RWPE2 (cell line): ENCODE measurements around the gene MCOLN1.

Experiments used
- ATAC-seq: fragments of 200-7000 bp; cut with Tn5 transposase; 3 replicates; pipeline ENCODE4 v1.9.1; 2021; ENCODE audit warnings: low read depth
- DNase-seq: peaks from one replicate; pipeline ENCODE4 v3.0.0-alpha.2; 2020; ENCODE audit warnings: low spot score
- H3K27ac ChIP-seq: fragments of 450-650 bp; 2 replicates; pipeline ENCODE4 v1.5.1; 2017; ENCODE audit warnings: mild to moderate bottlenecking; ENCODE audit not compliant: poor library complexity, severe bottlenecking
- H3K27me3 ChIP-seq: fragments of 250-450 bp; sonication (Bioruptor Pico); 2 replicates; pipeline ENCODE4 v1.5.1; 2021; ENCODE audit warnings: mild to moderate bottlenecking, moderate library complexity; ENCODE audit not compliant: insufficient read depth, poor library complexity, severe bottlenecking
- H3K36me3 ChIP-seq: fragments of 250-450 bp; sonication (Bioruptor Pico); 2 replicates; pipeline ENCODE4 v1.5.1; 2020; ENCODE audit warnings: low read depth, mild to moderate bottlenecking, moderate library complexity
- H3K4me1 ChIP-seq: fragments of 250-450 bp; sonication (Bioruptor Pico); 2 replicates; pipeline ENCODE4 v1.5.1; 2021; ENCODE audit warnings: mild to moderate bottlenecking, moderate library complexity; ENCODE audit not compliant: insufficient read depth, poor library complexity, severe bottlenecking
- H3K4me3 ChIP-seq: fragments of 250-450 bp; sonication (Bioruptor Pico); 2 replicates; pipeline ENCODE4 v1.5.1; 2021; ENCODE audit warnings: mild to moderate bottlenecking, moderate library complexity; ENCODE audit not compliant: severe bottlenecking
- H3K9me3 ChIP-seq: fragments of 250-450 bp; sonication (Bioruptor Pico); 2 replicates; pipeline ENCODE4 v1.5.1; 2021; ENCODE audit warnings: mild to moderate bottlenecking, moderate library complexity; ENCODE audit not compliant: severe bottlenecking
- TF ChIP-seq, protein P1 (sequence below): fragments of 450-650 bp; IDR thresholded peaks from one replicate; pipeline ENCODE4 v1.5.1; 2017; ENCODE audit warnings: mild to moderate bottlenecking, moderate library complexity; ENCODE audit not compliant: poor library complexity, severe bottlenecking

MCOLN1 gene

DNA sequence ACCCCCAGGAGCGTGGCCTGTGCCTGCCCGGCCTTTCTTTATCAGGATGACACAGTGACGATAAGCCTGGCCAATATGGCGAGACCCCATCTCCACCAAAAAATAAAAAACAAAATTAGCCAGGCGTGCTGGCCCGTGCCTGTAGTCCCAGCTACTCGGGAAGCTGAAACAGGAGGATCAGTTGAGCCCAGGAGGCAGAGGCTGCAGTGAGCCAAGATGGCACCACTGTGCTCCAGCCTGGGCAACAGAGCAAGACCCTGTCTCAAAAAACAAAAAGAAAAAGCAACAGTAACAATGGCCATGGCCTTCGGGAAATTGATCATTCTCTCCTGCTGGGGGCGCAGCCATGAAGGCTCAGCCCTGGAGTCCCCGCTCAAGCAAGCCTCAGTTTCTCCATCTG, 44.7 kb upstream of the MCOLN1 start:
- H3K27ac ChIP-seq = peak overlapping the region; percentile 63
- no peaks in the 10 kb centered on the region for H3K36me3 ChIP-seq
- no peak overlapping the region for H3K4me3 ChIP-seq
- TF ChIP-seq, protein P1, sequence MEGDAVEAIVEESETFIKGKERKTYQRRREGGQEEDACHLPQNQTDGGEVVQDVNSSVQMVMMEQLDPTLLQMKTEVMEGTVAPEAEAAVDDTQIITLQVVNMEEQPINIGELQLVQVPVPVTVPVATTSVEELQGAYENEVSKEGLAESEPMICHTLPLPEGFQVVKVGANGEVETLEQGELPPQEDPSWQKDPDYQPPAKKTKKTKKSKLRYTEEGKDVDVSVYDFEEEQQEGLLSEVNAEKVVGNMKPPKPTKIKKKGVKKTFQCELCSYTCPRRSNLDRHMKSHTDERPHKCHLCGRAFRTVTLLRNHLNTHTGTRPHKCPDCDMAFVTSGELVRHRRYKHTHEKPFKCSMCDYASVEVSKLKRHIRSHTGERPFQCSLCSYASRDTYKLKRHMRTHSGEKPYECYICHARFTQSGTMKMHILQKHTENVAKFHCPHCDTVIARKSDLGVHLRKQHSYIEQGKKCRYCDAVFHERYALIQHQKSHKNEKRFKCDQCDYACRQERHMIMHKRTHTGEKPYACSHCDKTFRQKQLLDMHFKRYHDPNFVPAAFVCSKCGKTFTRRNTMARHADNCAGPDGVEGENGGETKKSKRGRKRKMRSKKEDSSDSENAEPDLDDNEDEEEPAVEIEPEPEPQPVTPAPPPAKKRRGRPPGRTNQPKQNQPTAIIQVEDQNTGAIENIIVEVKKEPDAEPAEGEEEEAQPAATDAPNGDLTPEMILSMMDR = no peak
- H3K27me3 ChIP-seq = no peaks in the 10 kb centered on the region
- no peaks in the 10 kb centered on the region for H3K9me3 ChIP-seq
- ATAC-seq (no peak), DNase-seq (no peak)
- H3K4me1 ChIP-seq = peaks cover 11% of the 10 kb centered on the region

DNA sequence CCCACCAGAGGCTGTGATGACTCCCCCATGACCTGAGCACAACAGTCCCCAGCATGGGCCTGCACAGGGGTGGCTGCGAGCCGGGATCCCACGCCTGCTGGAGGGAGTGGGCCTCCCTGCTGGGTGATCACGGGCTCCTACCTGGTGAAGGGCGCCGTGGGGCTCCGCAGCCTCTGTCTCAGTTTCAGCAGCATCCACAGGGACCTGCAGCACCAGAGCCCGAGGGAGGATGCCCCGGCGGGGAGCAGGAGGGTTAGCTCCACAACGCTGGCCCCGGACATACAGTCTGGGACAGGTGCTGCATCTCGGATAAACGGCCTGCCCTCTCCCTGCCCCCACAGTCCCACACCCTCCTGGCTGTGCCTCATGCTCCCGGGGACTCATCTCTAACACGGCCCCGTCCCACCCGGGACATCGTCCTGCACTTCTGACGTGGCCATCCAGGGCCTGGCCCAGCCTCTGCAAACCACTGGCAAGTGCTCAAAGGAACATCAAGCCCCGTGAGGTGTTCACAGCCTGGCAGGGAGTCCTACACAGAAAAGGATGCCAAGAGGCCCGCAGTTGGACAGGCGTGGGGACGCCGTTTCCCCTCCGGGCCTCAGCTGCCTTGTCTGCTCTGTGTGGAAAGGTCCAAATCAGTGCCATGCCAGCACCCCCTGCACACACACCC, 44.1 kb upstream of the MCOLN1 start:
- ATAC-seq (no peak), DNase-seq (no peak)

GRCh38 chr19:7478843-7479227, 43.6 kb upstream of the MCOLN1 start:
- TF ChIP-seq, protein P1 = no peak
- DNase-seq = no peak

More for the DNA sequence above, 44.1 kb upstream of the MCOLN1 start:
- TF ChIP-seq, protein P1 = no peak
- Histone ChIP-seq H3K4me1 (peaks cover 14% of the 10 kb centered on the region), H3K4me3 (no peak overlapping the region), H3K27me3 (no peaks in the 10 kb centered on the region), H3K36me3 (no peaks in the 10 kb centered on the region), H3K9me3 (no peaks in the 10 kb centered on the region), H3K27ac (peak overlapping the region; percentile 63)

GRCh38 chr19:7480222-7480969, 42.0 kb upstream of the MCOLN1 start:
- DNase-seq = no peak
- Histone ChIP-seq H3K27ac (peak overlapping the region; percentile 63), H3K27me3 (no peaks in the 10 kb centered on the region), H3K36me3 (no peaks in the 10 kb centered on the region), H3K4me3 (no peak overlapping the region), H3K4me1 (peaks cover 17% of the 10 kb centered on the region), H3K9me3 (no peaks in the 10 kb centered on the region)
- ATAC-seq = no peak
- TF ChIP-seq, protein P1 = no peak

More at GRCh38 chr19:7478843-7479227, 43.6 kb upstream of the MCOLN1 start:
- Histone ChIP-seq H3K4me3 (no peak overlapping the region), H3K27me3 (no peaks in the 10 kb centered on the region), H3K9me3 (no peaks in the 10 kb centered on the region), H3K36me3 (no peaks in the 10 kb centered on the region), H3K27ac (peak overlapping the region; percentile 63), H3K4me1 (peaks cover 17% of the 10 kb centered on the region)
- no peak for ATAC-seq

- H3K4me3 ChIP-seq = no peak overlapping the region
- no peaks in the 10 kb centered on the region for H3K27me3 ChIP-seq
- ATAC-seq (no peak), DNase-seq (no peak)
- H3K27ac ChIP-seq = peak overlapping the region; percentile 63
- H3K4me1 ChIP-seq = peaks cover 17% of the 10 kb centered on the region
- TF ChIP-seq, protein P1 = no peak
- H3K36me3 ChIP-seq = no peaks in the 10 kb centered on the region
- H3K9me3 ChIP-seq = no peaks in the 10 kb centered on the region
Observed at GRCh38 chr19:7480970-7481255, 41.5 kb upstream of the MCOLN1 start.
